OCI-LY3 (cell line): ENCODE data around the gene TMPRSS11B.

Source experiments
- EZH2phosphoT487 ChIP-seq: fragments of 200-600 bp; shearing (Covaris generic); IDR thresholded peaks from 2 replicates; pipeline ENCODE4 v1.6.1; 2018; ENCODE audit warnings: antibody characterized with exemption, mixed run types, low read depth
- TF ChIP-seq, protein P1 (sequence below): fragments of 200-600, 300-600 bp; sonication (generic); IDR thresholded peaks from 2 replicates; pipeline ENCODE4 v1.5.1; 2014; ENCODE audit warnings: antibody characterized with exemption, low read length, low read depth

DNA sequence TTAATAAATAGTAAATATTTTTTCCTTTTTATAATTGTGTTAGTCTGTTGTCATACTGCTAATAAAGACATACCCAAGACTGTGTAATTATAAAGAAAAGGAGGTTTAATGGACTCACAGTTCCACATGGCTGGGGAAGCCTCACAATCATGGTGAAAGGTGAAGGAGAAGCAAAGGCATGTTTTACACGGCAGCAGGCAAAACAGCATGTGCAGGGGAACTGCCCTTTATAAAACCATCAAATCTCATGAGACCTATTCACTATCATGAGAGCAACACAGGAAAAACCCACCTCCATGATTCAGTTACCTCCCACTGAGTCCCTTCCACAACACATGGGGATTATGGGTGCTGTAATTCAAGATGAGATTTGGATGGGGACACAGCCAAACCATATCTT, 45.8 kb upstream of the TMPRSS11B start:
- TF ChIP-seq, protein P1, sequence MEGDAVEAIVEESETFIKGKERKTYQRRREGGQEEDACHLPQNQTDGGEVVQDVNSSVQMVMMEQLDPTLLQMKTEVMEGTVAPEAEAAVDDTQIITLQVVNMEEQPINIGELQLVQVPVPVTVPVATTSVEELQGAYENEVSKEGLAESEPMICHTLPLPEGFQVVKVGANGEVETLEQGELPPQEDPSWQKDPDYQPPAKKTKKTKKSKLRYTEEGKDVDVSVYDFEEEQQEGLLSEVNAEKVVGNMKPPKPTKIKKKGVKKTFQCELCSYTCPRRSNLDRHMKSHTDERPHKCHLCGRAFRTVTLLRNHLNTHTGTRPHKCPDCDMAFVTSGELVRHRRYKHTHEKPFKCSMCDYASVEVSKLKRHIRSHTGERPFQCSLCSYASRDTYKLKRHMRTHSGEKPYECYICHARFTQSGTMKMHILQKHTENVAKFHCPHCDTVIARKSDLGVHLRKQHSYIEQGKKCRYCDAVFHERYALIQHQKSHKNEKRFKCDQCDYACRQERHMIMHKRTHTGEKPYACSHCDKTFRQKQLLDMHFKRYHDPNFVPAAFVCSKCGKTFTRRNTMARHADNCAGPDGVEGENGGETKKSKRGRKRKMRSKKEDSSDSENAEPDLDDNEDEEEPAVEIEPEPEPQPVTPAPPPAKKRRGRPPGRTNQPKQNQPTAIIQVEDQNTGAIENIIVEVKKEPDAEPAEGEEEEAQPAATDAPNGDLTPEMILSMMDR: no peak
- TF ChIP-seq EZH2phosphoT487: no peak
